Uterus (tissue), 4 donors: ENCODE data around the gene DNMT3A. TPM values are rescaled to one million over a fixed set of nuclear protein-coding genes. Genes with fewer than 3 reads are reported as not detected.

ENCODE experiments used
- DNase-seq, 2 donors: peaks; one replicate each; pipeline ENCODE4 v3.0.0-alpha.2; 2019 to 2020
- H3K27ac ChIP-seq, 2 donors: fragments of 200-600 bp; sonication (generic); 1 replicate in 1 of 2; 2 replicates in 1 of 2; pipeline ENCODE4 v1.5.1; 2016 to 2018
- H3K27me3 ChIP-seq, 2 donors: fragments of 200-600 bp; sonication (generic); one replicate each; pipeline ENCODE4 v1.5.1; 2018 to 2019; ENCODE audit warnings: control low read depth in 1 of 2
- H3K36me3 ChIP-seq, 2 donors: fragments of 200-600 bp; sonication (generic); one replicate each; pipeline ENCODE4 v1.5.1; 2019; ENCODE audit warnings: control low read depth in 1 of 2
- H3K4me1 ChIP-seq, 2 donors: fragments of 200-600 bp; sonication (generic); one replicate each; pipeline ENCODE4 v1.5.1; 2018 to 2019; ENCODE audit warnings: control low read depth in 1 of 2
- H3K4me3 ChIP-seq, 2 donors: fragments of 200-600 bp; sonication (generic); 1 replicate in 1 of 2; 2 replicates in 1 of 2; pipeline ENCODE4 v1.5.1; 2018 to 2019; ENCODE audit warnings: mild to moderate bottlenecking in 1 of 2
- H3K9me3 ChIP-seq, 2 donors: fragments of 200-600 bp; sonication (generic); one replicate each; pipeline ENCODE4 v1.5.1; 2019; ENCODE audit warnings: control low read depth in 1 of 2
- CTCF ChIP-seq, 4 experiments: fragments of 200-600 bp in 2 of 4; fragments of 450-650 bp in 2 of 4; sonication (generic) in 2 of 4; IDR thresholded peaks; one replicate each; pipeline ENCODE4 v1.5.1; 2016 to 2019; ENCODE audit warnings: antibody characterized with exemption in 4 of 4, mild to moderate bottlenecking in 2 of 4, moderate library complexity in 1 of 4
- POLR2A ChIP-seq, 2 donors: fragments of 450-650 bp; IDR thresholded peaks; one replicate each; pipeline ENCODE4 v1.6.1; 2016; ENCODE audit warnings: antibody characterized with exemption in 2 of 2, mild to moderate bottlenecking in 1 of 2, moderate library complexity in 1 of 2
- intact Hi-C: fragments of 100-400 bp; cut with DNase I; formaldehyde crosslinking; loops from one replicate; pipeline ENCODE4 v1.15.1; 2023; ENCODE audit warnings: low total_unique reads
- total RNA-seq, 4 donors: library from RNA; depleted of rRNA in 3 of 4; stranded (reverse); fragments of >200 nt in 3 of 4; gene quantifications; one replicate each; pipeline versions ENCODE4 v1.1.0 to v1.2.4, GENCODE V29; 2014 to 2023
- donor health status: DM: yes; HTN: yes; CAD: no.

The DNMT3A gene
- total RNA-seq, 4 donors from 2014 or later = 2.3 to 95.8 (median 29.9) TPM

GRCh38 chr2:25315316-25315680 is 26.4 kb downstream of the DNMT3A start:
- intact Hi-C loops = no loop called here
- Histone ChIP-seq H3K9me3 (no peaks in the 10 kb centered on the region), H3K36me3 (no peaks in the 10 kb centered on the region), H3K4me1 (peaks cover 15 to 24% of the 10 kb centered on the region in 2 donors), H3K27ac (peak overlapping the region; percentile 81 to 88), H3K27me3 (no peaks in the 10 kb centered on the region), H3K4me3 (no peak overlapping the region)
- no peak for DNase-seq
- TF ChIP-seq POLR2A (IDR thresholded peaks at IDR 0.05) (no peak), CTCF (IDR thresholded peaks at IDR 0.05) (no peak)

GRCh38 chr2:25314514-25315315 is 27.0 kb downstream of the DNMT3A start:
- Histone ChIP-seq H3K9me3 (no peaks in the 10 kb centered on the region), H3K36me3 (no peaks in the 10 kb centered on the region), H3K27me3 (no peaks in the 10 kb centered on the region), H3K4me1 (peaks cover 18 to 25% of the 10 kb centered on the region in 2 donors), H3K27ac (peak overlapping the region; percentile 81 to 88), H3K4me3 (no peak overlapping the region)
- TF ChIP-seq POLR2A (IDR thresholded peaks at IDR 0.05) (no peak), CTCF (IDR thresholded peaks at IDR 0.05) (no peak)
- intact Hi-C loops = no loop called here
- DNase-seq = peak; percentile 80 to 81

- peaks cover 18 to 25% of the 10 kb centered on the region in 2 donors for H3K4me1 ChIP-seq
- H3K27ac ChIP-seq = peak overlapping the region; percentile 81 to 88
- no peaks in the 10 kb centered on the region for H3K36me3 ChIP-seq
- no peaks in the 10 kb centered on the region for H3K9me3 ChIP-seq
- TF ChIP-seq POLR2A (IDR thresholded peaks at IDR 0.05) (no peak), CTCF (IDR thresholded peaks at IDR 0.05) (no peak)
- DNase-seq = no peak
- H3K27me3 ChIP-seq = no peaks in the 10 kb centered on the region
- no peak overlapping the region for H3K4me3 ChIP-seq
- intact Hi-C loops = no loop called here
These were observed 27.8 kb downstream of the DNMT3A start for GRCh38 chr2:25313711-25314513.

- no peak overlapping the region for H3K4me3 ChIP-seq
- H3K36me3 ChIP-seq = no peaks in the 10 kb centered on the region
- H3K27ac ChIP-seq = peak overlapping the region; percentile 81 to 88
- H3K4me1 ChIP-seq = peaks cover 18 to 25% of the 10 kb centered on the region in 2 donors
- no peak for DNase-seq
- no peaks in the 10 kb centered on the region for H3K27me3 ChIP-seq
- H3K9me3 ChIP-seq = no peaks in the 10 kb centered on the region
- no peak for TF ChIP-seq CTCF (IDR thresholded peaks at IDR 0.05)
- intact Hi-C loops = no loop called here
These were observed 28.6 kb downstream of the DNMT3A start for GRCh38 chr2:25312958-25313710.
